ENCODE measurements around the gene ZNF710.

DNA sequence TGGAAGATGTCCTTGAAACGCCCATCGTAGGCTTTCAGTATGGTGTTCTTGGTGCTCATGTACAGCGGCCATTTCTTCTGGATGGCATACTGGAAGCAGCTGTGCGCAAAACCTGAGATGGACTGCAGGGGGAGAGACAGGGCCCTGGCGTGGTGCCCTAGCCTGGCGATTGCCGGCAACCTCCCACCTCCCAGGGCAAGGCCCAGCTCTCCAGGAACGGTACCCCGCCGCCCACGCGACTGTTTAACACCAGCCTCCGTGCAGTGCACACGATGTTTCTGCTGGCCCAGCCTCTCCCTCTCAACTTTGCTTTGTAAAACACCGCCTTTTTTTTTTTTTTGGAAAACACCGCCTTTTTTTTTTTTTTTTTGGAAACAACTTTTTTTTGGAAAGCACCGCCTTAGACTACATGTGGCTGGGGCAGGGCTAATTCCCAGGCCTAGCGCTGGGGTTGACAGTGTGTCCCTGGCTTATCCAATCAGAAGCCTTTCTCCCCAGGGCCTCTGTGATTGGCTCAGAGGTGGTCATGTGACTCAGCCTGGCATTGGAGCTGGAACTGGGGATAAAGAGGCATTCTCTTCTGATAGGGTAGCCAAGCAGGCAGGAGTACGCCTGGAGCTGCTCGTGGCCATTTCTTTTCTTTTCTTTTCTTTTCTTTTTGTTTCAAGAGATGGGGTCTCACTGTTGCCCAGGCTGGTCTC, 86.5 kb downstream of the ZNF710 start:
- no peak for TF ChIP-seq EZH2 (IDR thresholded peaks at IDR 0.05; ENCODE audit: borderline replicate concordance, low read depth, low read length, poor library complexity, severe bottlenecking)
- TF ChIP-seq, protein P1, sequence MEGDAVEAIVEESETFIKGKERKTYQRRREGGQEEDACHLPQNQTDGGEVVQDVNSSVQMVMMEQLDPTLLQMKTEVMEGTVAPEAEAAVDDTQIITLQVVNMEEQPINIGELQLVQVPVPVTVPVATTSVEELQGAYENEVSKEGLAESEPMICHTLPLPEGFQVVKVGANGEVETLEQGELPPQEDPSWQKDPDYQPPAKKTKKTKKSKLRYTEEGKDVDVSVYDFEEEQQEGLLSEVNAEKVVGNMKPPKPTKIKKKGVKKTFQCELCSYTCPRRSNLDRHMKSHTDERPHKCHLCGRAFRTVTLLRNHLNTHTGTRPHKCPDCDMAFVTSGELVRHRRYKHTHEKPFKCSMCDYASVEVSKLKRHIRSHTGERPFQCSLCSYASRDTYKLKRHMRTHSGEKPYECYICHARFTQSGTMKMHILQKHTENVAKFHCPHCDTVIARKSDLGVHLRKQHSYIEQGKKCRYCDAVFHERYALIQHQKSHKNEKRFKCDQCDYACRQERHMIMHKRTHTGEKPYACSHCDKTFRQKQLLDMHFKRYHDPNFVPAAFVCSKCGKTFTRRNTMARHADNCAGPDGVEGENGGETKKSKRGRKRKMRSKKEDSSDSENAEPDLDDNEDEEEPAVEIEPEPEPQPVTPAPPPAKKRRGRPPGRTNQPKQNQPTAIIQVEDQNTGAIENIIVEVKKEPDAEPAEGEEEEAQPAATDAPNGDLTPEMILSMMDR (conservative IDR thresholded peaks at IDR 0.05; ENCODE audit: low read depth, low read length): peak; percentile 32; the same call in 1 of the 2 replicates

Data from A673 (cell line).